ENCODE results near the gene CPPED1. TPM values are rescaled to one million over a fixed set of nuclear protein-coding genes. Genes with fewer than 3 reads are reported as not detected.

Gene CPPED1
- total RNA-seq, 4 donors from 2014 or later: 13.3 to 32.6 (median 16.4) TPM

Small RNA genes lying within 50 kb of the gene (small RNA-seq; reads per million reads assigned to genes)
- not detected for gene MIR4718
- not detected for gene RF00443

Other genes with a start within 250 kb of the CPPED1 start
- 1 to 10 TPM in 1 of 4 donors, not detected in 3; 1.1 TPM for gene SHISA9, start 97.7 kb upstream of the CPPED1 start, total RNA-seq